OCI-LY1 (cell line): ENCODE data around the gene CALML5.

Experiments used
- H2AFZ ChIP-seq: fragments of 200-600 bp; sonication (generic), shearing (Covaris generic); 2 replicates; pipeline ENCODE4 v1.6.0; 2014; ENCODE audit warnings: antibody characterized with exemption, mild to moderate bottlenecking, low read length
- H3F3A ChIP-seq: fragments of 200-600 bp; sonication (generic), shearing (Covaris generic); 2 replicates; pipeline ENCODE4 v1.6.0; 2014; ENCODE audit warnings: mild to moderate bottlenecking, antibody characterized with exemption, low read length, moderate library complexity; ENCODE audit not compliant: insufficient read depth
- H3K27ac ChIP-seq: fragments of 200-600 bp; sonication (generic); 2 replicates; pipeline ENCODE4 v1.5.1; 2014; ENCODE audit warnings: low read length, mixed run types, mild to moderate bottlenecking, low read depth; ENCODE audit not compliant: poor library complexity, severe bottlenecking
- H3K27me3 ChIP-seq: fragments of 200-600 bp; sonication (generic); 2 replicates; pipeline ENCODE4 v1.6.0; 2014; ENCODE audit warnings: antibody characterized with exemption, mild to moderate bottlenecking, low read length, moderate library complexity; ENCODE audit not compliant: insufficient read depth
- H3K36me3 ChIP-seq: fragments of 200-600 bp; sonication (generic); 2 replicates; pipeline ENCODE4 v1.6.1; 2014; ENCODE audit warnings: mild to moderate bottlenecking, antibody characterized with exemption, low read length, moderate library complexity, mixed read lengths; ENCODE audit not compliant: insufficient read depth
- H3K4me1 ChIP-seq: fragments of 200-600 bp; sonication (generic); 2 replicates; pipeline ENCODE4 v1.5.1; 2014; ENCODE audit warnings: mild to moderate bottlenecking, low read length, moderate library complexity; ENCODE audit not compliant: insufficient read depth, severe bottlenecking
- H3K4me2 ChIP-seq: fragments of 200-600 bp; sonication (generic), shearing (Covaris generic); 2 replicates; pipeline ENCODE4 v1.6.1; 2014; ENCODE audit warnings: low read length
- H3K4me3 ChIP-seq: fragments of 200-600 bp; sonication (generic); 2 replicates; pipeline ENCODE4 v1.5.1; 2014; ENCODE audit warnings: low read length, low read depth, mild to moderate bottlenecking, mixed read lengths; ENCODE audit not compliant: poor library complexity, severe bottlenecking
- H3K79me2 ChIP-seq: fragments of 200-600 bp; shearing (Covaris generic); 2 replicates; pipeline ENCODE4 v1.6.1; 2016; ENCODE audit warnings: mixed run types, low read length, mixed read lengths; ENCODE audit not compliant: insufficient read depth
- H3K9ac ChIP-seq: fragments of 200-600 bp; sonication (generic), shearing (Covaris generic); 2 replicates; pipeline ENCODE4 v1.6.1; 2014; ENCODE audit warnings: mild to moderate bottlenecking, low read length, mixed read lengths
- H3K9me2 ChIP-seq: fragments of 200-600 bp; sonication (generic), shearing (Covaris generic); 2 replicates; pipeline ENCODE4 v1.6.1; 2014; ENCODE audit warnings: low read depth, mild to moderate bottlenecking, low read length, mixed read lengths
- H3K9me3 ChIP-seq: fragments of 200-600 bp; shearing (Covaris generic); 2 replicates; pipeline ENCODE4 v1.6.1; 2014; ENCODE audit warnings: low read length, mixed read lengths
- H4K20me1 ChIP-seq: fragments of 200-600 bp; sonication (generic), shearing (Covaris generic); 2 replicates; pipeline ENCODE4 v1.6.0; 2016; ENCODE audit warnings: mild to moderate bottlenecking, low read length; ENCODE audit not compliant: insufficient read depth
- EZH2 ChIP-seq: fragments of 200-600 bp; sonication (generic), shearing (Covaris generic); IDR thresholded peaks from 2 replicates; pipeline ENCODE4 v1.8.0; 2017; ENCODE audit warnings: borderline replicate concordance, mixed run types, mild to moderate bottlenecking, antibody characterized with exemption, low read length, moderate library complexity, mixed read lengths
- TF ChIP-seq, protein P1 (sequence below): fragments of 200-600 bp; sonication (generic), shearing (Covaris generic); IDR thresholded peaks from 2 replicates; pipeline ENCODE4 v1.5.1; 2017; ENCODE audit warnings: mild to moderate bottlenecking, antibody characterized with exemption, low read length, moderate library complexity, mixed read lengths

CALML5 gene

DNA sequence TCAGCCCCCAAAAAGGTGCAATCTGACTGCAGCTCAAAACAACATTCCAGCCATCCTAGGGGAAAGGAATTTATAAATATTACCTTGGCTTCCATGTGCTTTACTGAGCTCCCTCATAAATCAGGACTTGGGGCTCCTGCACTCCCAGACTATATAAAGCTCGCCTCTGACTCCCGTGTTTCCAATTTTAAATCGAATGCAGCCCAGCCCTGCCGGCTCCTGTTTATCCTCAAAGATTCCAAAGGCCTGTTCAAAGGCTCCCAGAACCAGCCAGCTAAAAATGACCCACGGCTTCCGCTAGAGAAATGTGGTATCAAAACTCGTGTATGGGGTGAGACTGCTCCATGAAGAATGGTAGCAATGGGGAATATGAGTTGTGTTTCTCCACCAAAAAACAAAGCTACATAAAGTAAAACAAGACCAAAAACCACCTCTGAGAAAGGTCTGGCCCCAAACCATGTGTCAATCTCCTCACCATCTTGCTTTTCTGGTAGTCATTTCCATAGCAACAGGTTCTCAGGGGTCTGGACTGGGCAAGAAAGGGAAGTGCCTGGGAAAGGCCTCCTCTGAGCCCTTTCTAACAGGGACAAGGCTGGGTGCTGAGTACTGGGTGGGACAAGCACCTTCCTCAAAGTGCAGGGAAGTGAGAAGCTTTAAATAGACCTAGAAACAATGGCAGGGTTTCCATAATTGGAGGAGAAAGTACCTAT is 30.5 kb upstream of the CALML5 start:
- H3K27me3 ChIP-seq: peaks cover 4% of the 10 kb centered on the region; the same call in 1 of the 2 replicates
- no peaks in the 10 kb centered on the region for H3K79me2 ChIP-seq
- TF ChIP-seq EZH2: no peak
- TF ChIP-seq, protein P1, sequence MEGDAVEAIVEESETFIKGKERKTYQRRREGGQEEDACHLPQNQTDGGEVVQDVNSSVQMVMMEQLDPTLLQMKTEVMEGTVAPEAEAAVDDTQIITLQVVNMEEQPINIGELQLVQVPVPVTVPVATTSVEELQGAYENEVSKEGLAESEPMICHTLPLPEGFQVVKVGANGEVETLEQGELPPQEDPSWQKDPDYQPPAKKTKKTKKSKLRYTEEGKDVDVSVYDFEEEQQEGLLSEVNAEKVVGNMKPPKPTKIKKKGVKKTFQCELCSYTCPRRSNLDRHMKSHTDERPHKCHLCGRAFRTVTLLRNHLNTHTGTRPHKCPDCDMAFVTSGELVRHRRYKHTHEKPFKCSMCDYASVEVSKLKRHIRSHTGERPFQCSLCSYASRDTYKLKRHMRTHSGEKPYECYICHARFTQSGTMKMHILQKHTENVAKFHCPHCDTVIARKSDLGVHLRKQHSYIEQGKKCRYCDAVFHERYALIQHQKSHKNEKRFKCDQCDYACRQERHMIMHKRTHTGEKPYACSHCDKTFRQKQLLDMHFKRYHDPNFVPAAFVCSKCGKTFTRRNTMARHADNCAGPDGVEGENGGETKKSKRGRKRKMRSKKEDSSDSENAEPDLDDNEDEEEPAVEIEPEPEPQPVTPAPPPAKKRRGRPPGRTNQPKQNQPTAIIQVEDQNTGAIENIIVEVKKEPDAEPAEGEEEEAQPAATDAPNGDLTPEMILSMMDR: no peak
- no peaks in the 10 kb centered on the region for H3K9me3 ChIP-seq
- no peak overlapping the region for H2AFZ ChIP-seq
- H4K20me1 ChIP-seq: no peaks in the 10 kb centered on the region
- no peaks in the 10 kb centered on the region for H3K4me1 ChIP-seq
- H3K9me2 ChIP-seq: no peaks in the 10 kb centered on the region
- no peak overlapping the region for H3K4me3 ChIP-seq
- no peak overlapping the region for H3K27ac ChIP-seq
- no peaks in the 10 kb centered on the region for H3F3A ChIP-seq
- no peaks in the 10 kb centered on the region for H3K36me3 ChIP-seq
- H3K4me2 ChIP-seq: no peak overlapping the region
- no peak overlapping the region for H3K9ac ChIP-seq

DNA sequence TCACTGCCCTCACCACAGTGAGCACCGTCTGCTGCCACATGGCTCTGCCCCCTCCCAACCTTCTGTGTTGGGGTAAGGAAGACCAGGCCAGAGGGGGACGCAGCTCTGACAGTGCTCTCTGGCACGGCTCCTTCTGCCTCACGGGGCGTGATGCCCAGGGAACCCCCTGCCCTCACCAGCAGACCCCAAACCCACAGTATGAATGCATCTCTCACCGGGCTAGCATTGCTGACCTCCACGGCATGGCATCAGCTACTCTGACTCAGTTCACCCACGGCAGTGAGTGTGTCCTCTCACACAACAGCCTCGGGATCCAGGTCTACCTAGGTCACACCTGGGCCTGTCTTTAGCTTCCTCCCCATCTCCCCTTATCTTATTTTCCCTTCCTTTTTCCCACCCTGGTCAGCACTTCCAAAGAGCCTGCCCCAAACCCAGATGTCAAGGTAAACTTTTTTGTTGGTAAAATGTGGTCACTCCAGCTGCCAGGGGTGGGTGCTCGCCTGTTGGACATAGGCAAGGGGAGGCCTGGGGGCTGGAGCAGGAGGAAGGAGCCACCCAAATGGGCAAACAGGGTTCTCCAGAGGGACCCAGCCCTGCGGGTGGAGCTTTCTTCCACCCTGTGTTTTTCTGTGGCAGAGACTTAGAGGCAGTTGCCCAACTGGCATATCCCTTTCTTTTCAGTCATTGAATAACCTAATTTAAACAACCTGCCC is 29.8 kb upstream of the CALML5 start:
- Histone ChIP-seq H3K36me3 (no peaks in the 10 kb centered on the region), H2AFZ (no peak overlapping the region), H3K9me2 (no peaks in the 10 kb centered on the region), H3K9ac (no peak overlapping the region), H3F3A (no peaks in the 10 kb centered on the region), H3K4me3 (no peak overlapping the region), H3K79me2 (no peaks in the 10 kb centered on the region), H3K4me1 (no peaks in the 10 kb centered on the region), H3K27me3 (peaks cover 4% of the 10 kb centered on the region; the same call in 1 of the 2 replicates), H3K9me3 (no peaks in the 10 kb centered on the region), H3K4me2 (no peak overlapping the region), H4K20me1 (no peaks in the 10 kb centered on the region), H3K27ac (no peak overlapping the region)
- TF ChIP-seq, protein P1: no peak
- no peak for TF ChIP-seq EZH2

DNA sequence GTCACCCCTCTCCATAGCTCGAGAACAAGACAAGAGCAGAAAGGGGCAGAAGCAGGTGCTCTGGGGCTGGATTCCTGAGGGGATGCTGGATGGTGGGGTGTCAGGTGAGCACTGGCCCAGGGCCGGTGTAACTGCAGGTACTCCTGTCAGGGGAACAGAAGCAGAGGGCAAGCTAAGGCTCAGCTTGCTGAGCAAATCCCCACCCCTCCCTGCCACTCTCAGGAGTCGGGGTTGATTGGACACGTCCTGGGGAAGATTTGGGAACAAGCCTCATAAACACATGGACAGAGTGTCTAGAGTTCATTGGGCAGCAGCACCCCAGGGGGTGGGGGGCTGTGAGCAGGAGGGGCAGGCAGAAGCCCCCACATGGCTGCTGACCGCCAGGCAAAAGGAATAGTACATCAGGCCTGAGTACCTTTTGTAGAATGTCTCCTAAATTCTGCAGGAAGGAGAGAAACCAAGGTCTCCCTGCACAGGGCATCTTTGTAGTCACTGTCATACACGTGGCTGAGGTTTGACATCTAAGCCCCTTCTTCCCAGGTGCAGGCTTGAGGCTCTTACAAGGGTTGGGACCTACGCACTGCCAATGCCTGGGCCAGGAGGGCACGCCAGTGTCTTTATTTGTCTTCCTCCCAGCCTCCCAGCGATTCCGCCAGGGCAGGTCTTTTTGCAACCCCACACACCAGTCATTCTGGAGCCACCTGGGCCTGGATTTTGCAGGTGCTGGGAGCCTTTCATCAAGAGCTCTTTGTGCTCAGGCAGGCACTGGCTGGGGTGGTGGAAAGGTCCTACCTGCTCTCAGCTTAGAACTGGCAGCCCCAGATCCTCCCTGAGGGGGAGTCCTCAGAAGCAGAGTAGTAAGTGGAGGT is 28.2 kb upstream of the CALML5 start:
- Histone ChIP-seq H3F3A (no peaks in the 10 kb centered on the region), H3K79me2 (no peaks in the 10 kb centered on the region), H3K36me3 (no peaks in the 10 kb centered on the region), H4K20me1 (no peaks in the 10 kb centered on the region), H3K9ac (no peak overlapping the region), H3K4me2 (no peak overlapping the region), H2AFZ (no peak overlapping the region), H3K4me1 (no peaks in the 10 kb centered on the region), H3K27me3 (peaks cover 4% of the 10 kb centered on the region; the same call in 1 of the 2 replicates), H3K9me3 (no peaks in the 10 kb centered on the region), H3K4me3 (no peak overlapping the region), H3K27ac (no peak overlapping the region), H3K9me2 (no peaks in the 10 kb centered on the region)
- TF ChIP-seq, protein P1: no peak
- TF ChIP-seq EZH2: no peak
